Measurements from ENCODE around the gene MOK.

DNA sequence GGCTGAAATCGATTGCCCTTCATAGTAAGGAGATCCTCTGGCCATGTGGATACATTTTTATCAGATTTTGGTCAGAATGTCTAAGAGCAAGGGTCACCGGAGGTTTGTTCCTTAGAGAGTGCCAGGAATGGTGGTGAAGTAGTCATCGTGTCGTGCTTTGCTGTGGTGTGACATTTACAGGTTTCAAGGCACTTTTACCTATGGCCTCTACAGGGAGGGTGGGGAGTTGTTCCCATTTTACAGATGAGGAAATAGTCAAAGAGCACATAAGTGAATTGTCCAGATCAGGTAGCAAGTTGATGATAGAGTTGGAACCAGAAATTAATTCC lies 108.1 kb downstream of the MOK start:
- TF ChIP-seq CTCF (IDR thresholded peaks at IDR 0.05 in 4 of 5, conservative IDR thresholded peaks at IDR 0.05 in 1 of 5) (no peak), POLR2A (IDR thresholded peaks at IDR 0.05) (no peak)
